B cell (primary cell): ENCODE results near the gene PPP6R2. TPM values are rescaled to one million over a fixed set of nuclear protein-coding genes. Genes with fewer than 3 reads are reported as not detected.
"Not testable (repeated sequence)": the region's sequence is repeated elsewhere in the genome, so short reads cannot be mapped to it uniquely, and the experiment has no call there.

ENCODE experiments used
- ATAC-seq: fragments of 200-7000 bp; cut with Tn5 transposase; one replicate; pipeline ENCODE4 v1.10.0; 2021; ENCODE audit warnings: low read depth, mild to moderate bottlenecking, moderate number of reproducible peaks, moderate library complexity
- CTCF ChIA-PET: fragments of 350-600 bp; sonication (Branson Sonifier 250); formaldehyde crosslinking; loops from one replicate; lab custom pipeline; 2021; ENCODE audit warnings: antibody characterized with exemption, inconsistent platforms; lab: Charles Lee
- POLR2A ChIA-PET: fragments of 350-600 bp; sonication (Branson Sonifier 250); formaldehyde crosslinking; loops from one replicate; lab custom pipeline; 2021; ENCODE audit warnings: antibody characterized with exemption; lab: Charles Lee
- DNase-seq: peaks from one replicate; pipeline ENCODE4 v3.0.0; 2013
- H2AFZ ChIP-seq: 2 replicates; pipeline ENCODE4 v1.6.1; 2012; ENCODE audit warnings: mild to moderate bottlenecking, low read depth, low read length; ENCODE audit not compliant: insufficient read depth, poor library complexity, severe bottlenecking
- H3K27ac ChIP-seq, 2 donors: 1 replicate in 1 of 2; 2 replicates in 1 of 2; pipeline ENCODE4 v1.5.1; 2012 to 2013; ENCODE audit warnings: low read length in 2 of 2, mild to moderate bottlenecking in 2 of 2, moderate library complexity in 1 of 2
- H3K27me3 ChIP-seq, 4 experiments: fragments of 200-600 bp in 1 of 4; sonication (generic) in 1 of 4; replicated peaks in 1 of 4; 1 replicate in 2 of 4; 2 replicates in 2 of 4; pipeline versions ENCODE4 v1.6.1 to v1.7.0; 2013 to 2016; ENCODE audit warnings: low read length in 3 of 4, mild to moderate bottlenecking in 2 of 4, mixed read lengths in 1 of 4, moderate library complexity in 1 of 4; ENCODE audit not compliant: insufficient read depth in 4 of 4, control insufficient read depth in 3 of 4; ENCODE audit errors: control extremely low read depth in 1 of 4
- H3K36me3 ChIP-seq, 2 experiments: replicated peaks in 1 of 2; 1 replicate in 1 of 2; 2 replicates in 1 of 2; pipeline versions ENCODE4 v1.6.1 to v1.7.1; 2013; ENCODE audit warnings: low read length in 1 of 2; ENCODE audit not compliant: insufficient read depth in 2 of 2, control insufficient read depth in 1 of 2; ENCODE audit errors: control extremely low read depth in 1 of 2, extremely low read depth in 1 of 2
- H3K4me1 ChIP-seq, 2 donors: fragments of 200-600 bp in 1 of 2; sonication (generic) in 1 of 2; 1 replicate in 1 of 2; 2 replicates in 1 of 2; pipeline versions ENCODE4 v1.5.1 to v1.6.1; 2013 to 2017; ENCODE audit warnings: low read length in 2 of 2; ENCODE audit not compliant: control insufficient read depth in 2 of 2, insufficient read depth in 2 of 2
- H3K4me2 ChIP-seq: replicated peaks from 2 replicates; pipeline ENCODE3; 2012; ENCODE audit warnings: mild to moderate bottlenecking, low read depth, low read length; ENCODE audit not compliant: poor library complexity, severe bottlenecking
- H3K4me3 ChIP-seq, 5 experiments: fragments of 200-600 bp in 1 of 5; sonication (generic) in 1 of 5; 1 replicate in 3 of 5; 2 replicates in 2 of 5; pipeline versions ENCODE4 v1.5.1 to v1.7.0; 2011 to 2016; ENCODE audit warnings: low read length in 4 of 5, mild to moderate bottlenecking in 4 of 5, low read depth in 2 of 5, control low read depth in 1 of 5, moderate library complexity in 1 of 5; ENCODE audit not compliant: insufficient read depth in 1 of 5; ENCODE audit errors: control extremely low read depth in 1 of 5, extremely low read depth in 1 of 5
- H3K79me2 ChIP-seq: fragments of 200-600 bp; sonication (generic); one replicate; pipeline ENCODE4 v1.6.0; 2016; ENCODE audit warnings: low read length; ENCODE audit not compliant: control insufficient read depth, insufficient read depth
- H3K9ac ChIP-seq: fragments of 200-600 bp; sonication (generic); 2 replicates; pipeline ENCODE4 v1.6.1; 2017; ENCODE audit warnings: mild to moderate bottlenecking, low read length, moderate library complexity
- H3K9me3 ChIP-seq, 3 donors: one replicate each; pipeline versions ENCODE4 v1.6.1 to v1.7.1; 2013; ENCODE audit warnings: low read length in 2 of 3; ENCODE audit not compliant: control insufficient read depth in 2 of 3, insufficient read depth in 1 of 3; ENCODE audit errors: control extremely low read depth in 1 of 3
- H4K20me1 ChIP-seq: 2 replicates; pipeline ENCODE4 v1.6.0; 2012; ENCODE audit warnings: mild to moderate bottlenecking, low read length; ENCODE audit not compliant: insufficient read depth, control insufficient read depth, poor library complexity, severe bottlenecking
- H3K27ac Mint-ChIP-seq: one replicate; pipeline ENCODE4 v1.8.0; 2021; ENCODE audit warnings: mixed read lengths
- H3K27me3 Mint-ChIP-seq: one replicate; pipeline ENCODE4 v1.8.0; 2021; ENCODE audit warnings: mixed read lengths
- H3K4me1 Mint-ChIP-seq: one replicate; pipeline ENCODE4 v1.8.0; 2021; ENCODE audit warnings: mixed read lengths
- H3K4me3 Mint-ChIP-seq: one replicate; pipeline ENCODE4 v1.8.0; 2021; ENCODE audit warnings: mixed read lengths
- H3K9me3 Mint-ChIP-seq: one replicate; pipeline ENCODE4 v1.8.0; 2022; ENCODE audit warnings: mixed read lengths; ENCODE audit not compliant: insufficient read depth
- CTCF ChIP-seq: fragments of 200-600 bp; IDR thresholded peaks from one replicate; pipeline ENCODE4 v1.8.0; 2022; ENCODE audit warnings: antibody characterized with exemption, mild to moderate bottlenecking
- EZH2 ChIP-seq: IDR thresholded peaks from 2 replicates; pipeline ENCODE4 v1.6.1; 2012; ENCODE audit warnings: borderline replicate concordance, low read depth, mild to moderate bottlenecking, moderate library complexity, low read length; ENCODE audit not compliant: insufficient read depth, poor library complexity, severe bottlenecking
- WGBS: methylation state at CpG from one replicate; pipeline ENCODE4 v1.1.5; 2013; ENCODE audit warnings: missing lambda C conversion rate; ENCODE audit not compliant: insufficient coverage; 5-methylcytosine and 5-hydroxymethylcytosine counted together
- intact Hi-C: fragments of 100-400 bp; cut with micrococcal nuclease; formaldehyde crosslinking; loops from one replicate; pipeline ENCODE4 v1.10.0; 2022
- polyA plus RNA-seq: library from polyadenylated mRNA; depleted of rRNA; stranded (reverse); fragments of >200 nt; gene quantifications from 2 replicates; pipeline ENCODE4 v1.2.3, GENCODE V29; 2012
- total RNA-seq, 2 donors: library from RNA; stranded (reverse); fragments of 120-200 nt in 1 of 2; gene quantifications; 1 replicate in 1 of 2; 2 replicates in 1 of 2; pipeline versions ENCODE4 v1.2.3 to v1.2.4, GENCODE V29; 2013 to 2022

Gene PPP6R2
- total and polyA plus RNA-seq, 2 donors (not counting 1 experiment from before 2014, with no cell fraction given) = 91.4 to 98.7 TPM

GRCh38 chr22:50381021-50381555 is 38.0 kb downstream of the PPP6R2 start:
- H4K20me1 ChIP-seq, CTCF ChIA-PET, H3K4me3 Mint-ChIP-seq, H3K9me3 ChIP-seq, H2AFZ ChIP-seq, DNase-seq, ATAC-seq, H3K4me2 ChIP-seq, H3K36me3 ChIP-seq, H3K27ac Mint-ChIP-seq, H3K9me3 Mint-ChIP-seq, H3K27me3 ChIP-seq, H3K27me3 Mint-ChIP-seq, H3K9ac ChIP-seq, H3K4me3 ChIP-seq, intact Hi-C loops: not testable (repeated sequence)
- H3K4me1 Mint-ChIP-seq = peaks cover 10% of the 10 kb centered on the region
- H3K27ac ChIP-seq = peak overlapping the region in 1 of 2 donors; percentile 26
- peaks cover 9 to 17% of the 10 kb centered on the region in 2 donors for H3K4me1 ChIP-seq
- POLR2A ChIA-PET = interaction anchor here (0.6 kb wide), 1 partner anchor 43 kb away, joined by 5 read pairs; no protein-coding TSS in a partner anchor
- 95% methylated on average over 6 of the region's 15 CpGs for WGBS
- peaks cover 55% of the 10 kb centered on the region for H3K79me2 ChIP-seq

GRCh38 chr22:50396751-50397370 is 53.7 kb downstream of the PPP6R2 start:
- Histone ChIP-seq H2AFZ (no peak overlapping the region), H3K4me2 (no peak overlapping the region), H3K9me3 (no peaks in the 10 kb centered on the region), H3K4me3 (no peak overlapping the region), H3K27me3 (no peaks in the 10 kb centered on the region), H3K9ac (no peak overlapping the region), H4K20me1 (peaks cover 36% of the 10 kb centered on the region), H3K79me2 (peaks cover 45% of the 10 kb centered on the region), H3K27ac (peak overlapping the region in 1 of 2 donors; percentile 43), H3K36me3 (peaks cover 7 to 36% of the 10 kb centered on the region in 2 experiments), H3K4me1 (peaks cover 20 to 28% of the 10 kb centered on the region in 2 donors)
- TF ChIP-seq CTCF (no peak), EZH2 (no peak)
- ChIA-PET POLR2A (interaction anchor here (0.7 kb wide), 1 partner anchor 109 kb away, joined by 5 read pairs; no protein-coding TSS in a partner anchor), CTCF (interaction anchor here (0.5 to 1.2 kb wide), 3 partner anchors 10 to 224 kb away, joined by 3 to 6 read pairs (median 3); partner anchors contain the start of gene PPP6R2)
- Mint-ChIP-seq H3K27ac (peak overlapping the region; percentile 71), H3K4me1 (peaks cover 37% of the 10 kb centered on the region), H3K9me3 (no peaks in the 10 kb centered on the region), H3K4me3 (no peak overlapping the region), H3K27me3 (no peaks in the 10 kb centered on the region)
- ATAC-seq (no peak), DNase-seq (no peak)
- 100% methylated on average over 3 of the region's 6 CpGs for WGBS
- intact Hi-C loops = loop anchor here (5.0 kb wide), 1 partner anchor 225 kb away; no protein-coding TSS in a partner anchor

GRCh38 chr22:50397371-50398060 is 54.4 kb downstream of the PPP6R2 start:
- Histone ChIP-seq H3K79me2 (peaks cover 45% of the 10 kb centered on the region), H4K20me1 (peaks cover 38% of the 10 kb centered on the region), H3K4me1 (peaks cover 20 to 28% of the 10 kb centered on the region in 2 donors), H3K36me3 (peaks cover 7 to 33% of the 10 kb centered on the region in 2 experiments), H3K27ac (peak overlapping the region in 1 of 2 donors; percentile 43)
- Mint-ChIP-seq H3K4me1 (peaks cover 36% of the 10 kb centered on the region), H3K27ac (peak overlapping the region; percentile 71)
- ATAC-seq, DNase-seq, H2AFZ ChIP-seq, H3K4me3 Mint-ChIP-seq, H3K27me3 Mint-ChIP-seq, H3K27me3 ChIP-seq, POLR2A ChIA-PET, H3K9me3 ChIP-seq, H3K4me3 ChIP-seq, H3K4me2 ChIP-seq, H3K9ac ChIP-seq, H3K9me3 Mint-ChIP-seq: not testable (repeated sequence)
- intact Hi-C loops = loop anchor here (5.0 kb wide), 1 partner anchor 225 kb away; no protein-coding TSS in a partner anchor
- CTCF ChIA-PET = interaction anchor here (1.2 kb wide), 1 partner anchor 11 kb away, joined by 3 read pairs; no protein-coding TSS in a partner anchor
- 80% methylated on average over 2 of the region's 4 CpGs for WGBS
